Measurements from ENCODE around the gene PRSS21. TPM values are rescaled to one million over a fixed set of nuclear protein-coding genes. Genes with fewer than 3 reads are reported as not detected.

PRSS21 gene
- polyA plus RNA-seq, 1 donor, result 0.49 TPM

DNA sequence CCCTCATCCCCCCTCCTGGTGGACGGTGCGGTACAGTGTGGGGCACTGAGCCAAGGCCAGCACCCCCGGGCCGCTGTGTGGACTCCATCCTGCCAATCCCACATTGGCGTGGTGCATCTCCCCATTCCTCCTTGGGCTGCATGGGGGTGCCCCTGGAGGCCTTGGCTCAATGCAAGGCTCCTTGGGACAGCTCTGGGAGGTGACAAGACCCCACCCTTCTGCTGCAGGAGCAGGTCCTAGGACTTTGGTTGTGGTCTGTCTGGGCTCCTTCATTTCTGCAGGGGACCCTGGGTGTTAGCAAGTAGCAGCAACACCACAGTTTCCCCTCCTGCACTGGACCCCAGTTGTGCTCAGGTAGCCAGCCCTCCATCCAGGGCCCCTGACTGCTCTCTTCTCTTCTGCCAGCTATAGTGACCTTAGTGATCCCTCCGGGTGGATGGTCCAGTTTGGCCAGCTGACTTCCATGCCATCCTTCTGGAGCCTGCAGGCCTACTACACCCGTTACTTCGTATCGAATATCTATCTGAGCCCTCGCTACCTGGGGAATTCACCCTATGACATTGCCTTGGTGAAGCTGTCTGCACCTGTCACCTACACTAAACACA, 1.3 kb downstream of the PRSS21 start:
- H3K9me3 ChIP-seq (ENCODE audit: control insufficient read depth, low read depth, low read length), result no peaks in the 10 kb centered on the region
- no peak overlapping the region for H3K27ac ChIP-seq (ENCODE audit: low read length)
- WGBS (ENCODE audit: insufficient coverage, low lambda C conversion rate), result no CpG with 5 or more reads among the region's 10 CpGs
- no peak for DNase-seq
- no peaks in the 10 kb centered on the region for H3K27me3 ChIP-seq (ENCODE audit: control insufficient read depth, insufficient read depth, low read length)
- no peaks in the 10 kb centered on the region for H3K36me3 ChIP-seq (ENCODE audit: control insufficient read depth, insufficient read depth, low read length)
- H3K4me3 ChIP-seq (ENCODE audit: low read length), result no peak overlapping the region
- H3K4me1 ChIP-seq (ENCODE audit: control insufficient read depth, insufficient read depth, low read length), result peaks cover 11% of the 10 kb centered on the region

DNA sequence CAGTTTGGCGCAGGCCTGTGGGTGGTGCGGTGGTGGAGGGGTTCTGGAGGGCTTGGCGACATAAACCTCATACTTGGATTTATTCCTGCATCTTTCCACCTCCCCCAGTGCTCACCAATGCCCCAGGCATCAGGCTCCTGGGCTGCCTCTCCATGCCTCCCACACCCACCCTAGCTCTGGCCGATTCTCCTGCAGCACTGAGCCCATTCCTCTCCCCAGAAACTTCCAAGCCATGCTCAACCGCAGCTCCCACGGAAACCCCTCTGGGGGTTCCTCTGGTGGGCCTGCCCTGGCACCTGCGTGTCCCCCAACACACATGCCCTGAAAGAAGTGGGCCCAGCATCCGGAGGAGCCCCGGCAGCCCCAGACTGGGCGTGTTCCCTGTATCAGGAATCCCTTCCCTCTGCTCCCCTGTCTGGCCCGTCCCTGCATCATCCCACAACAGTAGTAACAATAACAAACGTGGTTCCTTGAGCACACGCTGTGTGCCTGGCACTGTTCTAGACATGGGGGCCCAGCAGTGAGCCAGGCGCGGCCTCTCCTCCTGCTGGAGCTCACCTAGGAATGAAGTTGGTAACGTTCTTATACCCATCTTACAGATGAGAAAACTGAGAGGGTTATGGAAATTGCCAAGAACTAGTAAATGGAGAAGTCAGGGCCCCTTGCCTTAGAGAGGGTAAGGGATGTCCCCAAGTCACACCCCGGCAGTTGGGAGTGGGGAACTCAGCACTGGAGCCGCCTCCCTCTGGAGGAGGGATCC, 2.3 kb downstream of the PRSS21 start:
- Histone ChIP-seq H3K9me3 (ENCODE audit: control insufficient read depth, low read depth, low read length) (no peaks in the 10 kb centered on the region), H3K4me3 (ENCODE audit: low read length) (no peak overlapping the region), H3K27me3 (ENCODE audit: control insufficient read depth, insufficient read depth, low read length) (no peaks in the 10 kb centered on the region), H3K4me1 (ENCODE audit: control insufficient read depth, insufficient read depth, low read length) (peaks cover 11% of the 10 kb centered on the region), H3K27ac (ENCODE audit: low read length) (no peak overlapping the region), H3K36me3 (ENCODE audit: control insufficient read depth, insufficient read depth, low read length) (no peaks in the 10 kb centered on the region)
- no CpG with 5 or more reads among the region's 18 CpGs for WGBS (ENCODE audit: insufficient coverage, low lambda C conversion rate)
- no peak for DNase-seq

DNA sequence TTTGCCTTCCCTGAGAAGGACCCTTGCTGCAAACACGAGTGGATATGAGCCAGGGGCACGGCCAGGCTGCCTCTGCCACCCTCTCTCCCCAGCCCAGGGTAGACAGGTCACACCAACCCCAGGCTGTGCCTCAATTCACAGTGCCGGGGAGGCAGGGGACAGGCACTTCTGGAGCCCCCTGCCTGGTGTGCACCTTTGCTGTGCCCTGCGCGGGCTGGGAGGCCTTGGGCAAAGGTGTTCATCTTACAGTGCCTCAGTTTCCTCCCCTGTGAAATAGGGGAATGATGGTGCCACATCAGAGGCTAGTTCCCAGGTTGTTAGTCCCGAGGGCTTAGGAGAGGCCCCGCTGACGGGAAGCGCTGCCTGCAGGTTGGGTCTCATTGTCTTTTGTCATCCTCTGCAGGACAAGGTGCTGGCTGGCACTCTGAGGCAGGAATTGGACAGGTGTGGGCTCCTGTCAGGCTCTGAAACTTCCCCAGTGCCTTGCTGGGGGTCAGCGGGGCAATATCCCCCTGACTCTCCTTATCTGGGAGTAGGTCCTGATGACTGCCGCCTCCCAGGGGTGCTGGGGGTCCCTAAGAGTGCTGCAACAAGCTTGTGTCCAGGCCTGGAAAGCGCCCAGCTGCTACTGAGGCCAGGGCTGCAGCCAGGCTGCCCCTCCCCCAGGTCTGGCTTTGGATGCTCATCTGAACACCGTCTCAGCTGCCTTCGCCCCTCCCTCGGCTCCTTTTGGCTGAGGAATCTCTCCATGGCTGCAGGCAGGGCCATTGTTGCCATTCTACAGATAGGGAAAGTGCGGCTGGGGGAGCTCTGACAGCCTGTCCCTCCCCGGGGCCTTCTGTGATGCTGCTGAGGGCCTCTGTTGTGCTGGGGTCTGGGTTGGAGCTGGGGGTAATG, 3.1 kb downstream of the PRSS21 start:
- H3K4me3 ChIP-seq (ENCODE audit: low read length), result no peak overlapping the region

DNA sequence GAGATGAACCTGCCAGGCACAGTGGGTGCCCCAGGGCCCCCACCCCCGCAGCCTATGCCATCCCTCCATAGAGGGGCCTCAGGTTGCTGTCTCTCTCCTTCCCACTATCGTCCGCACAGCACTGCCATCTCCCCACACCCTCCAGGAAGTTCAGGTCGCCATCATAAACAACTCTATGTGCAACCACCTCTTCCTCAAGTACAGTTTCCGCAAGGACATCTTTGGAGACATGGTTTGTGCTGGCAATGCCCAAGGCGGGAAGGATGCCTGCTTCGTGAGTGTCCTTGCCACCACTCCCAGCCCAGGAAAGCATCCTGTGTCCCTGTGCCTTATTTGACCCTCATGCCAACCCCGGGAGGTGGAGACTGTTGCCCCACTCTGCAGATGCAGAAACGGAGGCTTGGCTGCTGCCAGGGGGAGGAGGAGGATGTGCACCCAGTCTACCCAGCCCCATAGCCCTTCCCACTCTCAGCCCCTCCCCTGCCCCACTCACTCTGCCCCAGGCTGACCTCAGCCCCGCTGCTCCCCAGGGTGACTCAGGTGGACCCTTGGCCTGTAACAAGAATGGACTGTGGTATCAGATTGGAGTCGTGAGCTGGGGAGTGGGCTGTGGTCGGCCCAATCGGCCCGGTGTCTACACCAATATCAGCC, 3.9 kb downstream of the PRSS21 start:
- no peak overlapping the region for H3K27ac ChIP-seq (ENCODE audit: low read length)
- H3K4me1 ChIP-seq (ENCODE audit: control insufficient read depth, insufficient read depth, low read length), result no peaks in the 10 kb centered on the region
- no CpG with 5 or more reads among the region's 14 CpGs for WGBS (ENCODE audit: insufficient coverage, low lambda C conversion rate)
- no peaks in the 10 kb centered on the region for H3K27me3 ChIP-seq (ENCODE audit: control insufficient read depth, insufficient read depth, low read length)
- no peak for DNase-seq
- H3K36me3 ChIP-seq (ENCODE audit: control insufficient read depth, insufficient read depth, low read length), result no peaks in the 10 kb centered on the region
- no peak overlapping the region for H3K4me3 ChIP-seq (ENCODE audit: low read length)
- H3K9me3 ChIP-seq (ENCODE audit: control insufficient read depth, low read depth, low read length), result no peaks in the 10 kb centered on the region

More for the DNA sequence above, 3.1 kb downstream of the PRSS21 start:
- Histone ChIP-seq H3K27me3 (ENCODE audit: control insufficient read depth, insufficient read depth, low read length) (no peaks in the 10 kb centered on the region), H3K27ac (ENCODE audit: low read length) (no peak overlapping the region), H3K4me1 (ENCODE audit: control insufficient read depth, insufficient read depth, low read length) (peaks cover 8% of the 10 kb centered on the region), H3K9me3 (ENCODE audit: control insufficient read depth, low read depth, low read length) (no peaks in the 10 kb centered on the region), H3K36me3 (ENCODE audit: control insufficient read depth, insufficient read depth, low read length) (no peaks in the 10 kb centered on the region)
- DNase-seq, result no peak
- WGBS (ENCODE audit: insufficient coverage, low lambda C conversion rate), result no CpG with 5 or more reads among the region's 17 CpGs

GRCh38 chr16:2821487-2822157, 4.6 kb downstream of the PRSS21 start:
- H3K9me3 ChIP-seq (ENCODE audit: control insufficient read depth, low read depth, low read length), result no peaks in the 10 kb centered on the region
- DNase-seq, result no peak
- no peaks in the 10 kb centered on the region for H3K36me3 ChIP-seq (ENCODE audit: control insufficient read depth, insufficient read depth, low read length)
- no peak overlapping the region for H3K4me3 ChIP-seq (ENCODE audit: low read length)
- no peaks in the 10 kb centered on the region for H3K4me1 ChIP-seq (ENCODE audit: control insufficient read depth, insufficient read depth, low read length)
- no peaks in the 10 kb centered on the region for H3K27me3 ChIP-seq (ENCODE audit: control insufficient read depth, insufficient read depth, low read length)
- H3K27ac ChIP-seq (ENCODE audit: low read length), result no peak overlapping the region
- WGBS (ENCODE audit: insufficient coverage, low lambda C conversion rate), result no CpG with 5 or more reads among the region's 9 CpGs

DNA sequence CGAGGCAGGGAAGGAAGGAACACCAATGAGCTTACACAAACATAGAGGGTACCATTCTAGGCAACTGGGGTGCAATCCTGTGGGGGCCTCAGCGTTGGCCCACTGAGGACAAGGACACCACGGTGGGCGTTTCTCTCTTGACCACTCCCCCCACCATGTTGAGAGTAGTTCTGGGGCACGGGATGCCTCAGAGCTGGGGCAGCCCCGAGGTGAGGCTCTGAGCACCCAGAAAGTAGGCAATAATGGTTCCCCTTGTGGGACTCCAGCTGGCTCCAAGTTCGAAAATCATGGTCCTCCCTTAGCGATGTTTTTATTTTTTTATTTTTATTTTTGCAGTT, 5.1 kb downstream of the PRSS21 start:
- no peaks in the 10 kb centered on the region for H3K36me3 ChIP-seq (ENCODE audit: control insufficient read depth, insufficient read depth, low read length)
- no peak overlapping the region for H3K4me3 ChIP-seq (ENCODE audit: low read length)
- no peak overlapping the region for H3K27ac ChIP-seq (ENCODE audit: low read length)
- H3K4me1 ChIP-seq (ENCODE audit: control insufficient read depth, insufficient read depth, low read length), result no peaks in the 10 kb centered on the region
- WGBS (ENCODE audit: insufficient coverage, low lambda C conversion rate), result 80% methylated on average over 1 of the region's 8 CpGs
- no peaks in the 10 kb centered on the region for H3K27me3 ChIP-seq (ENCODE audit: control insufficient read depth, insufficient read depth, low read length)
- no peaks in the 10 kb centered on the region for H3K9me3 ChIP-seq (ENCODE audit: control insufficient read depth, low read depth, low read length)
- DNase-seq, result no peak

DNA sequence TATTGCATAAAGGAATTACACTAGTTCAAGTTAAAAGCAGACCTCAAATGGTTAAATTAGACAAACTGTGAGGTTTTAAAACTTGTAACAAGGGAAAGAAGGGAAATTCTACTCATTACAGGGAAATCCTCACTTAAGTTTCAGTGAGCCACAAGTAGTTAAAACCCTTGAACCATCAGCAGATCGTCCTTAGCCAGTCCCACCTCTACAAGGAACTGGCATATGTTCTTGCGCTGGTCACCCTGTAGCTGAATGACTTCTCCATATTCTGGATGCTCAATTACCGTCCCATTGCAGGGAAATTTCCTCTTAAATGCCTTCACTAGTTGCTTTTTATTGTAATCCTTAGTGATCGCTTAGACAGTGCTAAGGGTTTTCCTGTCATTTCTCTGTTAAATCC, 5.5 kb downstream of the PRSS21 start:
- H3K27ac ChIP-seq (ENCODE audit: low read length), result no peak overlapping the region
- H3K36me3 ChIP-seq (ENCODE audit: control insufficient read depth, insufficient read depth, low read length), result no peaks in the 10 kb centered on the region
- no peak for DNase-seq
- no peak overlapping the region for H3K4me3 ChIP-seq (ENCODE audit: low read length)
- WGBS (ENCODE audit: insufficient coverage, low lambda C conversion rate), result no CpG with 5 or more reads among the region's 4 CpGs
- no peaks in the 10 kb centered on the region for H3K4me1 ChIP-seq (ENCODE audit: control insufficient read depth, insufficient read depth, low read length)
- H3K9me3 ChIP-seq (ENCODE audit: control insufficient read depth, low read depth, low read length), result no peaks in the 10 kb centered on the region
- H3K27me3 ChIP-seq (ENCODE audit: control insufficient read depth, insufficient read depth, low read length), result no peaks in the 10 kb centered on the region

DNA sequence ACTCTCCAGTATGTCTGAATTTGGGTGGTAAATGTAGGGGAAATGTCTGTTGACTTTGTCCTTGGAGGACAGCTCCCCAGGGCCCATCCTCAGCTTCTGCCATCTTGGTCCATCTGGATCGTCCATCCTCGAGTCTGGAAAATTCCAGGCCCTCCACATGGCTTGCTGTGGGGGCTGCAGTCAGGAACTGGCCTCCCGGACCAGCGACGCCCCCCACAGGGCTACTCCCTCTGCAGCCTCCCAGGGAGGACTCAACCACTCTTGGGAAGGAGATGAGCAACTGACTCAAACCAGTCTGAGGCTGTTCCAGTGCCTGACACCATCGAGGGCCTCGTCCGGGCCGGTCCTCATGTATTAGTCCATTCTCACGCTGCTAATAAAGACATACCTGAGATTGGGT, 7.6 kb downstream of the PRSS21 start:
- no CpG with 5 or more reads among the region's 10 CpGs for WGBS (ENCODE audit: insufficient coverage, low lambda C conversion rate)
- Histone ChIP-seq H3K27ac (ENCODE audit: low read length) (no peak overlapping the region), H3K9me3 (ENCODE audit: control insufficient read depth, low read depth, low read length) (no peaks in the 10 kb centered on the region), H3K27me3 (ENCODE audit: control insufficient read depth, insufficient read depth, low read length) (no peaks in the 10 kb centered on the region), H3K36me3 (ENCODE audit: control insufficient read depth, insufficient read depth, low read length) (no peaks in the 10 kb centered on the region), H3K4me1 (ENCODE audit: control insufficient read depth, insufficient read depth, low read length) (peaks cover 5% of the 10 kb centered on the region), H3K4me3 (ENCODE audit: low read length) (no peak overlapping the region)
- no peak for DNase-seq

GRCh38 chr16:2825049-2825742, 8.2 kb downstream of the PRSS21 start:
- Histone ChIP-seq H3K4me1 (ENCODE audit: control insufficient read depth, insufficient read depth, low read length) (peaks cover 10% of the 10 kb centered on the region), H3K36me3 (ENCODE audit: control insufficient read depth, insufficient read depth, low read length) (no peaks in the 10 kb centered on the region), H3K9me3 (ENCODE audit: control insufficient read depth, low read depth, low read length) (peaks cover 2% of the 10 kb centered on the region), H3K27me3 (ENCODE audit: control insufficient read depth, insufficient read depth, low read length) (no peaks in the 10 kb centered on the region), H3K27ac (ENCODE audit: low read length) (no peak overlapping the region), H3K4me3 (ENCODE audit: low read length) (no peak overlapping the region)
- DNase-seq, result no peak
- 83% methylated on average over 1 of the region's 26 CpGs for WGBS (ENCODE audit: insufficient coverage, low lambda C conversion rate)
